VCaP (cell line): ENCODE results near the gene SERINC3.

Experiments used
- H3K27ac ChIP-seq: fragments of 450-650 bp; 2 replicates; pipeline ENCODE4 v1.5.1; 2017
- CTCF ChIP-seq: fragments of 450-650 bp; conservative IDR thresholded peaks from 2 replicates; pipeline ENCODE4 v1.5.1; 2017; ENCODE audit warnings: mild to moderate bottlenecking, moderate library complexity

The SERINC3 gene

GRCh38 chr20:44560229-44560628 is 38.4 kb upstream of the SERINC3 start:
- no peak overlapping the region for H3K27ac ChIP-seq
- no peak for TF ChIP-seq CTCF

GRCh38 chr20:44559302-44559701 is 37.4 kb upstream of the SERINC3 start:
- TF ChIP-seq CTCF = no peak
- no peak overlapping the region for H3K27ac ChIP-seq

DNA sequence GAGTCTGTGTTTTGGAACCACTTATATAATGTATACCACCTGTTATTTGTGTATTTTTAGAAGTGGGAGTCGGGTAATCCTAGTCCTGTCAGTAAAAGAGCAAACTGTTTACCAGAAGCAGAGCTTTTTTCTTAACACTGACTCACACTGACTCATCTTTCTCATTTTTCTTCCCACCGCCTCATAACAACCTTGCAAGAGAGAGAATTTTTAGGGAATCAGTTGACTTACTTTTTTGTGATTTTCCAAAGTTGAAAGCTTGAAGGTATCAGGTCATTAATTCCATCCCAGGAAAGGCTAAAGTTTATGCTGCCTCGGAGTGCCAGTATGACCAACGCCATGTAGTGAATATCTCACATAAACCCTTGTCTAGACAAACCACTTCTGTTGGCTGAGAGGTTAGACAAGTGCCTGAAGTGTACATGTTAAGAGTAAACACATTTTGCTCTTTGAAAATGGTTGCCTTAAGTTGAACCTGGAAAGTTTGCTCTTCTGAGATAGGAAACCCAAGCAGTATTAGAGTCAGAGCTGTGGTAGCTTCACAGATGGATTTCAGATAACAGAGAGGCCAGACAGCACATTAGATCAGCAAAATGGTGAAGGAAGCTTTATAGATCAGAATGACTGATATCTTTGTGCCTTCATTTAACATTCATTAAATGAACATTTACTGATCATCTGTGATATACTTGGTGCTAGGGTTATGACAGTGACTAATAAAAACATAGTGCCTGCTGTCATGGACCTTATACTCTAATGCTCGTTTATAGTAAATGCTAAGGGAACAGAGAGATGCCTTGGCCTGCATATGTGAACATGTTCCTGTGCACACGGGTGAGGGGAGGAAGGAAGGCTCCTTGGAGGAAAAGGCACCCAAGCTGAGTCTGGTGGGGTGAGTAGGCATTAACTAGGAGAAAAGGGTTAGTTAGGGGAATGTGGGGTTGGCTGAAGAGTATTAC is 31.4 kb upstream of the SERINC3 start:
- H3K27ac ChIP-seq = no peak overlapping the region
- TF ChIP-seq CTCF = no peak

DNA sequence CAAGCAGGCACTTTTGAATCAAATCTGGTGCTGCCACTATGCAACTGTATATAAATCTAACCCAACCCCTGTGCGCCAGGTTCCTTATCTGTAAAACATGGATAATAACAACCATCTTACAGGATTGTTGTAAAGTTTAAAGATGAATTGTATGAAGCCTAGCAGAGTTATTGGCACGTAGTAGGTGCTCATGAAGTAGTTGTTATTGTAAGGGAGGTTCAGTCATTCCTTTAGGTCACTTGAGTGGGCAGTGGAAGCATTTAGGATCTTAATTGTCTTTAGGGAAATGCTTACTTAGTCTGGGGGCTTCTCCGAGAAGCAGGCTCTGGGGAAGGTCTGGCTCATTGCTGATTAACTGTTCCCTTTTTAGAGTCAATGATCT is 30.7 kb upstream of the SERINC3 start:
- no peak for TF ChIP-seq CTCF

GRCh38 chr20:44552050-44552449 is 30.2 kb upstream of the SERINC3 start:
- TF ChIP-seq CTCF = no peak
- H3K27ac ChIP-seq = no peak overlapping the region

More for the DNA sequence above, 30.7 kb upstream of the SERINC3 start:
- H3K27ac ChIP-seq = no peak overlapping the region

DNA sequence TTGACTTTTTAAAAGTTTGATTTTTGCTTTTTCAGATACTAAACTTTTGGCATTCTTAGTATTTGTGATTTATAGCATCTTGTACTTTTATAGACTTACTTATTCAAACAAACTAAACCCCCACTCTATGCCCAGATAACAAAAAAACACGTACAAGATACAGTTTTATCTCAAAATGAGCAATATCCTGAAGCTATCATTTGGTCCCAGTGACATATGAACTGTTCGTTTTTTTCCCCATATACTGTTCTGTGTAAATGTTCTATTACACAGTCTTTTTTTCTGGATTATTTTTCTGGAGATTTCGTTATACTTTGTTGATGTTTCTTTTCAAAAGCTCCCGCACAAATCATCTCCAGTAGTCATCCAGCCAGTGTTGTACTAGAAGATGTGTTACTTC is 27.3 kb upstream of the SERINC3 start:
- no peak overlapping the region for H3K27ac ChIP-seq
- no peak for TF ChIP-seq CTCF

GRCh38 chr20:44547419-44547818 is 25.5 kb upstream of the SERINC3 start:
- TF ChIP-seq CTCF = no peak
- no peak overlapping the region for H3K27ac ChIP-seq
